GM18520 (cell line): Measurements from ENCODE around the gene TSPAN18.

Experiments
- ATAC-seq: cut with Tn5 transposase; IDR thresholded peaks from one replicate; pipeline ENCODE4 v1.9.1; 2021; ENCODE audit not compliant: unreplicated experiment

Gene TSPAN18

GRCh38 chr11:44817207-44817949 is 90.6 kb downstream of the TSPAN18 start:
- no peak for ATAC-seq

DNA sequence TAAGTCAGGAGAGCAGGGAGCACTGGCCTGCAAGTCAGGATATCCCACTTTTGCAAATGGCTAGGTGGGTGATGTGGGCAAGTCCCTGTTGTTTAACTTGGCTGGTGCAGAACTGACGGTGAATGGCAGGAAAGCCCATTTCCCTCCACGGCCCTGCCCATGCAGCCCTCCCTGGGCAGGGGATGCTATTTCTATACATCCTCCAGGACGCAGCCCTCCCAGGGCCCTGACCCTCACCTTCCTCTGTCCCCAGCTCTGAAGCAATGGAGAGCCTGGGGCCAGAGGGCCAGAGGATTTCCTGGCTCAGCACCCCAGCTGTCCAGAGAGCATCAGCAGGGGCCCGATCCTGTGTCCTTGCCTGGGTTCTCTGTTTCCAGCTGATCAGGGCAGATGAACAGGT is 91.3 kb downstream of the TSPAN18 start:
- no peak for ATAC-seq

- no peak for ATAC-seq
These were observed 92.6 kb downstream of the TSPAN18 start for GRCh38 chr11:44819346-44819745.

DNA sequence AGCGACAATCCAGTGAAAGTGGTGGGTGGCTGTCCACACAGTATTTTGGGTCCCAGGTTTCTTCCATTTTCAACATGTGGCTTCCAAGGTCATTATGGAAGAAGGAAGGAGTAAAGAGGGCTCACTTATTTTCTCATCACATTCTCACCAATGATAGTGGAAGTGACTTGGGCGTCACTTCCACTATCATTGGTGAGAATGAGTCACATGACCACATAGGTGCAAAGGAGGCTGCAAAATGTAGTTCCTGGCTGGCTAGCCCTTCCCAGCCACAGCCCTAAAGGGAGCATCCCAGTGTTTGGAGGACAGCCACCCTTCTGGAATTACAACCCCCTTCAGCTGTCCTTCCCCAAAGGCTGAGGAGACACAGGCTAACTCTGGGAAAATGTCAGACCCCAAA is 95.6 kb downstream of the TSPAN18 start:
- no peak for ATAC-seq

- no peak for ATAC-seq
These were observed 96.2 kb downstream of the TSPAN18 start for GRCh38 chr11:44823006-44823405.

DNA sequence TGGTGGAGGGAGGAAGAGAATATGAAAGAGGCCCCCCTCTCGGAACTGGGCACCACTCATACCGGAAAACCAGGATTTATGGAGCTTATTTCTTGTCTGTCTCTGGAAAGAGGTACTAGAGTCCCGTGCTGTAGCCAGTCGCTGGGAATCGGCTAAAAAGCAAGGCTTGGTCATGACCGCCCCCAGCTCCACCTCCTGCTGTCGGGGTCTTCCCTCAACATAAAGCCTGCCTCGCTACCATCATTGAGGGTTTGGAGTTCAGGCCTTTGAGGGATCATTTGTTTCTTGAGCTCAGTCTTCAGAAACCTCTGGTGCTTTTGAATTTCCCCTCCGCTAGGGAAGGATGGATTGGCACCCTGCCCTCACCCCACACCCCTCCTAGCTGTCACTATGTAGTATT is 97.1 kb downstream of the TSPAN18 start:
- ATAC-seq: no peak

GRCh38 chr11:44824300-44824704 is 97.5 kb downstream of the TSPAN18 start:
- no peak for ATAC-seq

- no peak for ATAC-seq
These were observed 98.5 kb downstream of the TSPAN18 start for GRCh38 chr11:44825058-44825785.

DNA sequence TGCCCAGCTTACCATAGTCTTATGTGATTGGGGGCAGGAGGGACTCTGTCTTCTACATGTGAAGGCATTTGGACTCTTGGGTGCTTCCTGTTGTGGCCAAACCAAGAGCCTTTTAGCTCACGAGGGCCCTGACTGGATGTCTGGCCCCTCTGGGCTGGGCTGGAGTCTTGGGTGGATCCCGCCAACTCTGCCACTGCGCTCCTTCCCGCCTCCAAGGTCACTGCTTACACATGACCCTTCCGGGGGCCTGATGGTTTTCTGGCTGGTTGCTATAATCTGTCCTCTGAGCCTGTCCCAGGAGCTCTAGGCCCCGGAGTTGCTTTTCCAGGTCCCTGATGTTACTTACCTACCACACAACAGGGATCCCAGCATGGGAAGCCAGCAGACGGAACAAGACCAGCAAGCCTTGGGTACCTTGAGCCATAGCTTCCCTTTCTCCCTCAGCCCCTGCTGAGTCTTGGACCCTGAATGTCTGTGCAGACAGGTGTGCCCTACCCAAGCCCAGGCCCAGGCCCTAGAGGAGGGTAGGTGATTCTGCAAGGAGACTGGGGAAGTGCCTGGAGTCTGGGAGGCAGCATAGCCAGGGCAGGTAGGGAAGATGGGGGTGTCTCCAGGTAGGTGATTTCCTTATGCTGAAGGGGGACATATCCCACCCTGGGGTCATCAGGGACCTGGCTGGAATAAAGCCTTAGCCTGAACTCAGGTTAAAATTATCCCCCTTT is 100.3 kb downstream of the TSPAN18 start:
- no peak for ATAC-seq

DNA sequence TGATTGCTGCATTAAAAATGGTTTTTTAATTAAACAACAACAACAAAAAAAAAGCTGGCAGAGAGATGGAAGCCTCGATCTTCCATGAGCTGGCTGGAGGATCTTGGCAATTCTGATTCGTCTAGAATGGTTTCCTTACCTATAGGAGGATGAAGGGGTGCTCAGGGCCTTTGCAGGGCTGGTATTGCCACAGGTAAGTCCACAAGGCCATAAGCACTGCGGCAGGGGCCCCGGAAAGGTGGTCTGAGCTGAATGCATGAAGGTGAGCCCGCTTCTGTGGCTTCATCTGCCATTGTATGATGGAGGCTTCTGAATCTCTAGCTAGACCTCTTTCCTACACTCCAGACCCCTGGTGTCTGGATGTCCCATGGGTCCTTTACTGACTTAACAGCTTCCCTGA is 101.5 kb downstream of the TSPAN18 start:
- ATAC-seq: no peak

DNA sequence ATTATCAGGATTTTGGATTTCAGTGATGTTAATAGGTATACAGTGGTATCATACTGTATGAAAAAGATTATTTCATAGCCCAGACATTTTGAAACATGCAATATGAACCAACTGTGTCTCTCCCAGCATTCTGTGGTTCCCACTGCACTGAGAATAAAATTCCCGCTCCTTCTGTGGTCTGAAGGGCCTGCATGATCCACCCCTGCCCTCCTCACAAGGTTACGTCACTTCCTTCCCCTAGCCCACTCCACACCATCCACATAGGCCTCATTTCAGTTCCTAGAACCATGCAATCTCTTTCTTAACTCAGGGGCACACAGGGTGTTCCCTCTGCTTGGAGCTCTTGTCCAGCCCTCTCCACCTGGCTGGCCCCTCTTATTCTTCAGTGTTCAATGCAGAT is 103.1 kb downstream of the TSPAN18 start:
- ATAC-seq: no peak

- no peak for ATAC-seq
These were observed 105.0 kb downstream of the TSPAN18 start for GRCh38 chr11:44831605-44832394.

DNA sequence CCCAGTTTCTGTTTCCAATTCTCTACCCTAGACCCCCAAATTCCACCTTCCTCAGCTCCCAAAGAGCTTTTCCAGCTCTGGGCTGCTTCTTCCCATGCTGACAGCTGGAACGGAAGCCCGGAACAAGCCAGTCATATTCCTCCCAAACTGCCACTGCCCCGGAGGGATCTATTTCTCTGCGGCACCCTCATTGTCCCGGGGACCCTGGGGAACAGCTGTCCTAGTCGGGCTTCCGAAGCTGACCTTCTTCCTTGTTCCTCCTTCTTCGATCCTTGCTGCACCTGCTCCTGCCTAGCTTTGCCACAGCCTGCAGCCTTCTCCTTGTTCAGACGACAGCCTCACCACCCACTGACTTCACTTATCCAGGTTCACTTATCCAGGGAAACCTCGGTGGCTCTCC is 105.7 kb downstream of the TSPAN18 start:
- ATAC-seq: no peak

DNA sequence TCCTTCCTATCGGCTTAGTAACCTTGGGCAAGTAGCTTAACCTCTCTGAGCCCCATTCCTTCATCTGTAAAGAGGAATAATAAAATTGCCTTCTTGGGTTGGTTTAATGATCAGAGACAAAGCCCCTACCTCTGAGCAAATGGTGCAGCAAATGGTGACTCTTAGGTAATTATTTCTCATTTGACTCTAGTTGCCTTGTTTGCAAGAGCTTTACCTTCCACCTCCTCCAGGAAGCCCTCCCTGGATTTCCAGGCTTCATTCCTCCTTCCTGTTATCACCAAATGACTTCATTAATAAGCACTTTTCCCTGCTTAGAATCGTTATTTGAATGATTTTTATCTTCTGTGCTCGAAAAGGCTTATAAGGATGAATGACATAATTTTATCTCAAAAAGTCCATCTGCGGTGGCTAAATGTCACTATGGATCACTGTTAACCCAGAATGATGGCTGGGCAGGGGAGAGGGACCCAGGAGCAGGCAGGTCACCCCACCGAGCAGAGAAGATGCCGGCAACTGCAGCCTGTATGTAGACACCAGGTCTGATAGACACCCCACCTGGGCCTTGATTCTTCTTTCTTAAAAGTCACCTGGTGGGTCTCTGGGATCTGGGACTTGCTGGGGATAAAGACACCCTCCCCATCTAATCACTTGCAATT is 106.6 kb downstream of the TSPAN18 start:
- ATAC-seq: no peak

DNA sequence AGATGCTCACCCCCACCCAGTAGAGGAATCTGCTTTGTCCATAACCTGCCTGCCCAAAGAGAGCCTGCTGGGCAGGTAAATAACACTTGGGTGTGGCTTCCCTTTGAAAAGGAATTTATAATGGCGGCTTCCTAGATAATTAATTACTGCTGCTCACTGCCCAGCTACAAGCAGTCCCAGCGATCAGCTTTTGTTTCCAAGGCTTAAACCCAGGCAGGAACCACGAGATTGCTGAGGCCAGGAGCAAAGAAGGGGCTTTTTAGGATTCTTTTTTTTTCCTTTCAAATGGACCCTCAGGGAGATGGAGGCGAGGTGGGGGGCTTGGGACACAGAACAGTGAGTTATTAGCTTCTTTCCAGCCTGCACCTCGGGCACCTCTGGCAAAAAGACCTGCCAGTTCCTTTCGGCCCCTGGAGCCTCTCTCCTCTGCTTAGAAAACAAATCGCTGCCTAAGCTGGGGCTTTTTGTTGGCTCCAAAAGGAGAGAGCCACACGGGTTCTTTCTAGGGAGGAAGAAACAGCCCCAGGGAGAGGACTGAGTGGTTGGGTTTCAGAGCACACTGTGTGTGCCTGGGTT is 107.2 kb downstream of the TSPAN18 start:
- ATAC-seq: no peak

DNA sequence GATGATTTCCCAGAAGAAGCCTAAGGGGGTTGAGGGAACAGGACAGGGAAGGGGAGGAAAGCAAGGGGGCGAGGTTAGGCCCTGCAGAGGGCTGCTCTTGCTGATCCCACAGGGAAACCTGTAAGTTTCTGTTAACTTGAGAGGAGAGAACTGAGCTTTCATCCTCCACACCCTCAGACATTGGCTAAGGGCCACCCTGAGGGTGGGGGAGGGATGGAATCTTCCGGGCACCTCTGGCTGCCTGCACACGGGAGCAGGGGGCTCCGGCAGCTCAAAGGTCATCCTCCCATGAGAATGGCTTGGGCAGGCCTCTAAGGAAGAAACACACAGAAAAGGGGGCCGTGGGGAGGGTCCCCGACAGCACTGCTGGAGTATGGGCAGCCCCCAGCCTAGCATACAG is 108.1 kb downstream of the TSPAN18 start:
- ATAC-seq: no peak

- ATAC-seq: no peak
These were observed 108.5 kb downstream of the TSPAN18 start for GRCh38 chr11:44835296-44835695.

DNA sequence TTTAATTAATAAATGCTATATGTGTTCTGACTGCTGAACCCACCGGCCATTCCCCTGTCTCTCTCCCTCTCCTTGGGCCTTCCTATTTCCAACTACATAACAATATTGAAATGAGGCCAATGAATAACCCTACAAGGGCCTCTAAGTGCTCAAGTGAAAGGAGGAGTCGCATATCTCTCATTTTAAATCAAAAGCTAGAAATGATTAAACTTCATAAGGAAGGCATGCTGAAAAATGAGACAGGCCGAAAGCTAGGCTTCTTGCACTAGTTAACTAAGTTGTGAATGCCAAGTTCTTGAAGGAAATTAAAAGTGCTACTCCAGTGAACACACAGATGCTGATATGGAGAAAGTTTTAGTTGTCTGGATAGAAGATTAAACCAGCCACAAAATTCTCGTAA is 109.2 kb downstream of the TSPAN18 start:
- ATAC-seq: no peak

GRCh38 chr11:44837661-44838060 is 110.9 kb downstream of the TSPAN18 start:
- no peak for ATAC-seq

GRCh38 chr11:44839458-44840084 is 112.8 kb downstream of the TSPAN18 start:
- ATAC-seq: no peak
